WTC11 (cell line): ENCODE data around the gene UBE2E1. TPM values are rescaled to one million over a fixed set of nuclear protein-coding genes. Genes with fewer than 3 reads are reported as not detected.

Experiments used
- ATAC-seq: fragments of 200-7000 bp; cut with Tn5 transposase; 2 replicates; pipeline ENCODE4 v1.10.0; 2021; ENCODE audit warnings: mild to moderate bottlenecking, moderate library complexity
- CTCF ChIA-PET: fragments of 300-600 bp; sonication (Branson Sonifier 250); formaldehyde crosslinking; loops from one replicate; lab custom pipeline; 2021; ENCODE audit warnings: antibody characterized with exemption; lab: Charles Lee
- POLR2A ChIA-PET: fragments of 350-600 bp; sonication (Branson Sonifier 250); formaldehyde crosslinking; loops from one replicate; lab custom pipeline; 2021; ENCODE audit warnings: antibody characterized with exemption; lab: Charles Lee
- DNase-seq: peaks from one replicate; pipeline ENCODE4 v3.0.0; 2021; ENCODE audit warnings: low spot score
- H3K27ac Mint-ChIP-seq: 2 replicates; pipeline ENCODE4 v1.8.0; 2021; ENCODE audit warnings: mixed read lengths
- H3K27me3 Mint-ChIP-seq: 2 replicates; pipeline ENCODE4 v1.8.0; 2021; ENCODE audit warnings: low read depth, mild to moderate bottlenecking, moderate library complexity, mixed read lengths
- H3K36me3 Mint-ChIP-seq: 2 replicates; pipeline ENCODE4 v1.8.0; 2021; ENCODE audit warnings: mixed read lengths
- H3K4me1 Mint-ChIP-seq: 2 replicates; pipeline ENCODE4 v1.8.0; 2022; ENCODE audit warnings: mixed read lengths
- H3K4me3 Mint-ChIP-seq: 2 replicates; pipeline ENCODE4 v1.8.0; 2021; ENCODE audit warnings: mild to moderate bottlenecking, moderate library complexity, mixed read lengths
- H3K9me3 Mint-ChIP-seq: 2 replicates; pipeline ENCODE4 v1.8.0; 2021; ENCODE audit warnings: mixed read lengths
- ATF3 ChIP-seq: sonication (generic); formaldehyde crosslinking; conservative IDR thresholded peaks from 2 replicates; pipeline ENCODE4 v1.8.1; 2022; ENCODE audit warnings: mild to moderate bottlenecking, missing genetic modification reagents
- CDX4 ChIP-seq: fragments of 250-450 bp; sonication (Bioruptor Pico); IDR thresholded peaks from 2 replicates; pipeline ENCODE4 v1.9.0; 2021; ENCODE audit warnings: moderate library complexity, mild to moderate bottlenecking, inconsistent platforms, borderline replicate concordance
- ELF4 ChIP-seq: sonication (generic); formaldehyde crosslinking; IDR thresholded peaks from 2 replicates; pipeline ENCODE4 v1.8.1; 2022; ENCODE audit warnings: low read depth, mild to moderate bottlenecking, moderate library complexity, missing genetic modification reagents
- ETV6 ChIP-seq: sonication (generic); formaldehyde crosslinking; IDR thresholded peaks from 2 replicates; pipeline ENCODE4 v1.8.1; 2022; ENCODE audit warnings: mild to moderate bottlenecking, missing genetic modification reagents
- FOXK1 ChIP-seq: sonication (generic); formaldehyde crosslinking; IDR thresholded peaks from 2 replicates; pipeline ENCODE4 v1.8.0; 2022; ENCODE audit warnings: mild to moderate bottlenecking, moderate library complexity, missing genetic modification reagents
- GTF2I ChIP-seq: fragments of 250-450 bp; sonication (Bioruptor Pico); conservative IDR thresholded peaks from 2 replicates; pipeline ENCODE4 v1.4.0; 2021; ENCODE audit warnings: mild to moderate bottlenecking
- HMGA2 ChIP-seq: fragments of 250-450 bp; sonication (Bioruptor Pico); IDR thresholded peaks from 2 replicates; pipeline ENCODE4 v1.4.0; 2021; ENCODE audit warnings: mild to moderate bottlenecking, moderate library complexity
- IRF1 ChIP-seq: sonication (generic); formaldehyde crosslinking; IDR thresholded peaks from 2 replicates; pipeline ENCODE4 v1.8.0; 2023; ENCODE audit warnings: missing genetic modification reagents
- NFYB ChIP-seq: sonication (generic); formaldehyde crosslinking; conservative IDR thresholded peaks from 2 replicates; pipeline ENCODE4 v1.8.0; 2022; ENCODE audit warnings: low read depth, missing genetic modification reagents
- RORB ChIP-seq: fragments of 250-450 bp; sonication (Bioruptor Pico); IDR thresholded peaks from 2 replicates; pipeline ENCODE4 v1.9.0; 2021; ENCODE audit warnings: mild to moderate bottlenecking
- ZMAT4 ChIP-seq: fragments of 250-450 bp; sonication (Bioruptor Pico); IDR thresholded peaks from 2 replicates; pipeline ENCODE4 v1.9.0; 2021; ENCODE audit warnings: mild to moderate bottlenecking
- ZNF138 ChIP-seq: sonication (generic); formaldehyde crosslinking; conservative IDR thresholded peaks from 2 replicates; pipeline ENCODE4 v1.8.1; 2022; ENCODE audit warnings: mild to moderate bottlenecking, moderate library complexity, missing genetic modification reagents
- ZNF396 ChIP-seq: fragments of 250-450 bp; sonication (Bioruptor Pico); IDR thresholded peaks from 2 replicates; pipeline ENCODE4 v1.8.0; 2021; ENCODE audit warnings: mild to moderate bottlenecking, moderate library complexity, borderline replicate concordance
- total RNA-seq: library from RNA; stranded (reverse); gene quantifications from 3 replicates; pipeline ENCODE4 v1.2.3, GENCODE V29; 2021
- TF ChIP-seq, protein P1 (sequence below): sonication (generic); formaldehyde crosslinking; IDR thresholded peaks from 2 replicates; pipeline ENCODE4 v1.8.1; 2022; ENCODE audit warnings: mild to moderate bottlenecking, missing genetic modification reagents, moderate library complexity, borderline replicate concordance
- TF ChIP-seq, protein P2 (sequence below): sonication (generic); formaldehyde crosslinking; IDR thresholded peaks from 2 replicates; pipeline ENCODE4 v1.8.0; 2022; ENCODE audit warnings: missing genetic modification reagents
- TF ChIP-seq, protein P3 (sequence below): sonication (generic); formaldehyde crosslinking; IDR thresholded peaks from 2 replicates; pipeline ENCODE4 v1.8.1; 2023; ENCODE audit warnings: mild to moderate bottlenecking, missing genetic modification reagents, moderate library complexity
- TF ChIP-seq, protein P4 (sequence below): fragments of 250-450 bp; sonication (Bioruptor Pico); IDR thresholded peaks from 2 replicates; pipeline ENCODE4 v1.9.0; 2021; ENCODE audit warnings: mild to moderate bottlenecking

The UBE2E1 gene
- total RNA-seq, 1 experiment from 2014 or later: 121 TPM

GRCh38 chr3:23798456-23798855, 7.3 kb upstream of the UBE2E1 start (continued):
- TF ChIP-seq FOXK1 (CRISPR knock-in tag): no peak

DNA sequence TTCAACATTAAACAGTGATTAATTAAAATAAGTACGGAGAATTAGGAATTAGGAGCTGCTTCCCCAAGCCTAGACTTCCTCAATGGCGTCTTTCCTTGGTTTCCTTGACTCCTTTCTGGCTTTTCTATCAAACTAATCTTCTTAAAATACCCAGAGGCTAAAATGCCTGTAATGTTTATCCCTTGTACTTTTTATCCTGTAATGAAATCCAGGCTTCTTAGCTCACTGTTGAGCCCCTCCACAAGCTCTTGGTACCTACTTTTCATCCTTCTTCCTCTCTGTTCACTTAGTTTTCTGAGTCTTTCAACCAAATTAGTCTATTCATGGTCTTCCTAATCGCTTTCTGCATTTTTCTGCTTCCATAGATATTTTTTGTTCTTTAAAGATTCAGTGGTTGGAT, 6.9 kb upstream of the UBE2E1 start:
- POLR2A ChIA-PET: no interaction called here
- H3K27ac Mint-ChIP-seq: no peak overlapping the region

DNA sequence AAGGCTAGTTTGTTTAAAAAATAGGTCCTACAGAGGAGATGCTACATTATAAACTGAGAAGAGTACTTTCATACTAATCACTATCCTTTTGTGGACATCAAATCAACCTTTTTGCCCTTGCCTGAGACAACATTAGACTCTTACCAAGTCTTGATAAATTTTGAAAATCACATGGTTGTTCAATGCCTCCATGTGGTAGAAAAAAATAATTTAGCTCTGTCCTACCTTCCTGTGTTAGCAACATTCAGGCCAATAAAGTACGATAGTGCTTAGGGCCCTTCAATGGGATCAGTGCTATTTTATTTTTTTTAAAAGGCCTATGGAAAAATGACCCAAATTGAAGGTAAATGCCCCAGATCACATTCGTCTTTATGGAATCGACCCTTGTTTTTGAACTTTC, 5.0 kb upstream of the UBE2E1 start:
- Mint-ChIP-seq H3K4me3 (no peak overlapping the region), H3K9me3 (no peaks in the 10 kb centered on the region), H3K27ac (no peak overlapping the region), H3K36me3 (no peaks in the 10 kb centered on the region), H3K4me1 (peaks cover 17% of the 10 kb centered on the region), H3K27me3 (no peaks in the 10 kb centered on the region)
- CTCF ChIA-PET: no interaction called here
- POLR2A ChIA-PET: interaction anchor here (0.6 kb wide), 1 partner anchor 209 kb away, joined by 3 read pairs; no protein-coding TSS in a partner anchor
- TF ChIP-seq, protein P1, sequence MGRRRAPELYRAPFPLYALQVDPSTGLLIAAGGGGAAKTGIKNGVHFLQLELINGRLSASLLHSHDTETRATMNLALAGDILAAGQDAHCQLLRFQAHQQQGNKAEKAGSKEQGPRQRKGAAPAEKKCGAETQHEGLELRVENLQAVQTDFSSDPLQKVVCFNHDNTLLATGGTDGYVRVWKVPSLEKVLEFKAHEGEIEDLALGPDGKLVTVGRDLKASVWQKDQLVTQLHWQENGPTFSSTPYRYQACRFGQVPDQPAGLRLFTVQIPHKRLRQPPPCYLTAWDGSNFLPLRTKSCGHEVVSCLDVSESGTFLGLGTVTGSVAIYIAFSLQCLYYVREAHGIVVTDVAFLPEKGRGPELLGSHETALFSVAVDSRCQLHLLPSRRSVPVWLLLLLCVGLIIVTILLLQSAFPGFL: no peak
- ATAC-seq: no peak
- no peak for DNase-seq

More for the DNA sequence above, 6.9 kb upstream of the UBE2E1 start:
- no peak for DNase-seq
- Mint-ChIP-seq H3K36me3 (no peaks in the 10 kb centered on the region), H3K4me3 (no peak overlapping the region)
- TF ChIP-seq HMGA2 (no peak), ZNF396 (CRISPR knock-in tag) (no peak), ELF4 (CRISPR knock-in tag) (no peak), CDX4 (CRISPR knock-in tag) (no peak), NFYB (CRISPR knock-in tag) (no peak), GTF2I (CRISPR knock-in tag) (no peak)
- TF ChIP-seq, protein P2, sequence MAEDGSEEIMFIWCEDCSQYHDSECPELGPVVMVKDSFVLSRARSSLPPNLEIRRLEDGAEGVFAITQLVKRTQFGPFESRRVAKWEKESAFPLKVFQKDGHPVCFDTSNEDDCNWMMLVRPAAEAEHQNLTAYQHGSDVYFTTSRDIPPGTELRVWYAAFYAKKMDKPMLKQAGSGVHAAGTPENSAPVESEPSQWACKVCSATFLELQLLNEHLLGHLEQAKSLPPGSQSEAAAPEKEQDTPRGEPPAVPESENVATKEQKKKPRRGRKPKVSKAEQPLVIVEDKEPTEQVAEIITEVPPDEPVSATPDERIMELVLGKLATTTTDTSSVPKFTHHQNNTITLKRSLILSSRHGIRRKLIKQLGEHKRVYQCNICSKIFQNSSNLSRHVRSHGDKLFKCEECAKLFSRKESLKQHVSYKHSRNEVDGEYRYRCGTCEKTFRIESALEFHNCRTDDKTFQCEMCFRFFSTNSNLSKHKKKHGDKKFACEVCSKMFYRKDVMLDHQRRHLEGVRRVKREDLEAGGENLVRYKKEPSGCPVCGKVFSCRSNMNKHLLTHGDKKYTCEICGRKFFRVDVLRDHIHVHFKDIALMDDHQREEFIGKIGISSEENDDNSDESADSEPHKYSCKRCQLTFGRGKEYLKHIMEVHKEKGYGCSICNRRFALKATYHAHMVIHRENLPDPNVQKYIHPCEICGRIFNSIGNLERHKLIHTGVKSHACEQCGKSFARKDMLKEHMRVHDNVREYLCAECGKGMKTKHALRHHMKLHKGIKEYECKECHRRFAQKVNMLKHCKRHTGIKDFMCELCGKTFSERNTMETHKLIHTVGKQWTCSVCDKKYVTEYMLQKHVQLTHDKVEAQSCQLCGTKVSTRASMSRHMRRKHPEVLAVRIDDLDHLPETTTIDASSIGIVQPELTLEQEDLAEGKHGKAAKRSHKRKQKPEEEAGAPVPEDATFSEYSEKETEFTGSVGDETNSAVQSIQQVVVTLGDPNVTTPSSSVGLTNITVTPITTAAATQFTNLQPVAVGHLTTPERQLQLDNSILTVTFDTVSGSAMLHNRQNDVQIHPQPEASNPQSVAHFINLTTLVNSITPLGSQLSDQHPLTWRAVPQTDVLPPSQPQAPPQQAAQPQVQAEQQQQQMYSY (CRISPR knock-in tag): no peak
- TF ChIP-seq, protein P3, sequence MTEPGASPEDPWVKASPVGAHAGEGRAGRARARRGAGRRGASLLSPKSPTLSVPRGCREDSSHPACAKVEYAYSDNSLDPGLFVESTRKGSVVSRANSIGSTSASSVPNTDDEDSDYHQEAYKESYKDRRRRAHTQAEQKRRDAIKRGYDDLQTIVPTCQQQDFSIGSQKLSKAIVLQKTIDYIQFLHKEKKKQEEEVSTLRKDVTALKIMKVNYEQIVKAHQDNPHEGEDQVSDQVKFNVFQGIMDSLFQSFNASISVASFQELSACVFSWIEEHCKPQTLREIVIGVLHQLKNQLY: no peak
- TF ChIP-seq, all 79 proteins: peak for 0
- Mint-ChIP-seq H3K9me3 (no peaks in the 10 kb centered on the region), H3K27me3 (no peaks in the 10 kb centered on the region), H3K4me1 (peaks cover 5% of the 10 kb centered on the region)
- ATAC-seq: no peak
- CTCF ChIA-PET: no interaction called here

DNA sequence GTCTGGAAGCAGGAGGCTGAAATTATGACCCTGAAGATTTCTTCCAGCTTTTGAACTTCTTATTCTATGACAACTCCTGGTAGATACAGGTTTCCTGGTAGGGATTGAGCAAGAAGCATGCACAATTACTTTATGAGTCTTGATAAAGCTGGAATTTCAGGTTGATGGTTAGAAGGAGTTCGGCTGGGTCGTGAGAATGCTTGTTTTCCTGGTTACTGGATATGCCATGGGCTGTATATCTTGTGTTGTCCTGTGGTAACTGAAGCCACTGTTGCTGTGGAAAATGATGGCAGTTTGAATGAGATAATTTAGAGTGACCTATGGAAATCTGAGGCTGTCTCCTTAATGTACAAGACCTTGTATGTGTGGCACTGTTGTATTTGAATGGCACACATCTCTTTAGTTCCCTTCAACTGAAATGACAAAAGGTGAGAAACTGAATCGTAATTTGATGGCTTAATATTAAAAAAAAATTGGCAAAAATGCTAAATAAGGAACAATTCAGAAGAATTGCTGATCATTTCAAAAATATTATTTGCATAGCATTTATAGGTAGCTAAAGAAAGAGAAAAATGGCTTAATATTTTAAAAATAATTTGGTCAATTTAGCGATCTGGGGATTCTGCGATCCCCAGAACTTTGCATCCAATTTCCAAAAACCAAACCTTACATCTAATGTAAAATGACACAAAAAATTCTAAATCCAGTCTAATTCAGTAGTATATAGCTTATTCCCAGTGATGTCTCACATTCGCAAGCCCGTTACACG, 1.1 kb upstream of the UBE2E1 start:
- peak overlapping the region; percentile 90 for H3K4me3 Mint-ChIP-seq
- peaks cover 17% of the 10 kb centered on the region for H3K36me3 Mint-ChIP-seq
- ATAC-seq (no peak), DNase-seq (no peak)
- ChIA-PET POLR2A (no interaction called here), CTCF (no interaction called here)
- peaks cover 41% of the 10 kb centered on the region for H3K4me1 Mint-ChIP-seq
- no peaks in the 10 kb centered on the region for H3K9me3 Mint-ChIP-seq
- no peaks in the 10 kb centered on the region; the same call in 1 of the 2 replicates for H3K27me3 Mint-ChIP-seq
- H3K27ac Mint-ChIP-seq: no peak overlapping the region; the same call in 1 of the 2 replicates
- no peak for TF ChIP-seq GTF2I (CRISPR knock-in tag)
- TF ChIP-seq ATF3 (CRISPR knock-in tag): no peak
- no peak for TF ChIP-seq RORB (CRISPR knock-in tag)
- no peak for TF ChIP-seq ETV6 (CRISPR knock-in tag)
- TF ChIP-seq ZNF138: no peak
- no peak for TF ChIP-seq IRF1 (CRISPR knock-in tag)
- TF ChIP-seq ZMAT4 (CRISPR knock-in tag): no peak
- TF ChIP-seq, protein P4, sequence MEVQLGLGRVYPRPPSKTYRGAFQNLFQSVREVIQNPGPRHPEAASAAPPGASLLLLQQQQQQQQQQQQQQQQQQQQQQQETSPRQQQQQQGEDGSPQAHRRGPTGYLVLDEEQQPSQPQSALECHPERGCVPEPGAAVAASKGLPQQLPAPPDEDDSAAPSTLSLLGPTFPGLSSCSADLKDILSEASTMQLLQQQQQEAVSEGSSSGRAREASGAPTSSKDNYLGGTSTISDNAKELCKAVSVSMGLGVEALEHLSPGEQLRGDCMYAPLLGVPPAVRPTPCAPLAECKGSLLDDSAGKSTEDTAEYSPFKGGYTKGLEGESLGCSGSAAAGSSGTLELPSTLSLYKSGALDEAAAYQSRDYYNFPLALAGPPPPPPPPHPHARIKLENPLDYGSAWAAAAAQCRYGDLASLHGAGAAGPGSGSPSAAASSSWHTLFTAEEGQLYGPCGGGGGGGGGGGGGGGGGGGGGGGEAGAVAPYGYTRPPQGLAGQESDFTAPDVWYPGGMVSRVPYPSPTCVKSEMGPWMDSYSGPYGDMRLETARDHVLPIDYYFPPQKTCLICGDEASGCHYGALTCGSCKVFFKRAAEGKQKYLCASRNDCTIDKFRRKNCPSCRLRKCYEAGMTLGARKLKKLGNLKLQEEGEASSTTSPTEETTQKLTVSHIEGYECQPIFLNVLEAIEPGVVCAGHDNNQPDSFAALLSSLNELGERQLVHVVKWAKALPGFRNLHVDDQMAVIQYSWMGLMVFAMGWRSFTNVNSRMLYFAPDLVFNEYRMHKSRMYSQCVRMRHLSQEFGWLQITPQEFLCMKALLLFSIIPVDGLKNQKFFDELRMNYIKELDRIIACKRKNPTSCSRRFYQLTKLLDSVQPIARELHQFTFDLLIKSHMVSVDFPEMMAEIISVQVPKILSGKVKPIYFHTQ (CRISPR knock-in tag): no peak
